ENCODE results near the gene LPP.

LPP gene

DNA sequence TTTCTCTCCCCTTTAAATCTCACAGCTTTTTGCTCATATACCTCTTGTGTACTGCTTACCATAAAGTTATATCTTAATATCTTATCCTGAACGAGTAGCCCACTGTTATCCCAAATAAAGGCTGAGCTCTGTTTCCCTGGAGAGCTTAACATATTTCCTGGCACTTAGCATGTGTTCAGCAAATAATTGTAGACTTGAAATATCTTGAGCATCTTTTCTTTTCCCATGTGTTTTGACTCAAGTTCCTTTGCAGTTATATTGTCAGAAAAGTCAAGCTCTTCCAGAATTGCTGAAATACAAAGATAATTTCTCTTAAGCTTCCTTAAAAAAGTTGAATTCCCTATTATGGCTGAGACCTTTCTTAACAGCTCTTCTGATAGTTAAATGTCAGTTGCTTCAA is 150.5 kb downstream of the LPP start:
- Mint-ChIP-seq H3K36me3 (ENCODE audit: low read depth) (peaks cover 22% of the 10 kb centered on the region), H3K4me1 (ENCODE audit: low read depth) (peaks cover 20% of the 10 kb centered on the region), H3K9me3 (no peaks in the 10 kb centered on the region), H3K4me3 (no peak overlapping the region), H3K27ac (no peak overlapping the region), H3K27me3 (ENCODE audit: low read depth) (peaks cover 28% of the 10 kb centered on the region)
- DNase-seq (ENCODE audit: low spot score), result no peak

DNA sequence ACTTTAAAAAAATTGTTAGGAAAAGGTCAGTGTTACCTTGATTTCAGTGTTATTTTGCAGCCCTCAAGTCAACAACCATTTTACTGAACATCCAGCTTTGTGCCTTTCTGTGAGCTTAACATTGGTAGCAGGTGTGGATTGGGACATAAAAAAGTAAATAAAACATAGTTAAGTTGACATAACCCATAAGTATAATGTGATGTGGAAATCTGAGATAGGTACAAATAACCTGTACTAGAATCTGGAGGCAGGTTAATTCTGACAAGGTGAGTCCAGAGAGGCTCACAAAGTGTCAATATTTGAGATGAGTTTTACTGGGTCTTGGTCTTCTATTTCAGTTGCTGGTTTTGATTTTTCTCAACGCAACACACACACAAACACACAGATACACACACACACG is 151.3 kb downstream of the LPP start:
- peaks cover 28% of the 10 kb centered on the region for H3K27me3 Mint-ChIP-seq (ENCODE audit: low read depth)
- no peak for DNase-seq (ENCODE audit: low spot score)
- H3K27ac Mint-ChIP-seq, result no peak overlapping the region
- no peaks in the 10 kb centered on the region for H3K9me3 Mint-ChIP-seq
- H3K36me3 Mint-ChIP-seq (ENCODE audit: low read depth), result peaks cover 22% of the 10 kb centered on the region
- peaks cover 25% of the 10 kb centered on the region for H3K4me1 Mint-ChIP-seq (ENCODE audit: low read depth)
- H3K4me3 Mint-ChIP-seq, result no peak overlapping the region

DNA sequence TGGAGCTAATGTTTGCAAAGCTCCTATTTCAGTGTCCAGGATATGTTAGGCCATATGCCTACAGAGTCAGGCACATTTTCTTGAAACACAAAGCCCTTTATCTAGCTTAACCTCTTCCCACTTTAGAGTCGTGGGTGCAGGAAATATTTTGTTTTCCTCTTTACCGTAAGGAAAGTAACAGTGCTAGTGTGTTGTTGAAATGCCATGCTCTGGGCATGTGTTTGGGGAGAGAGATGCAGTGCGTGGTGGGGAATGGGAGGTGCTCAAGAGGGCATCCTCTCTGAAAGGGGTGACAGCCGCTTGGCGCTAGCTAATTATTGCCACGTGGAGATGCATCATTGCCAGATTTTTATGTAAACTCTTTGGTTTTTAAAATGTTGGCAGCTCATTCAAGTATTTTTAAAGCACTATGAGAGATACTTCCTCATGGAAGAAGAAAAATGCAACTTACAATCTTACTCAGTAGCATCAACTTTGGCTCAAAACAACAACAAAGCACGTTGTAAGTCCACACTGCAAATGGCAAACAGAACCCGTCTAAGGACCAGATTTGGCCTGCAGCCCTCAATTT is 152.6 kb downstream of the LPP start:
- H3K4me1 Mint-ChIP-seq (ENCODE audit: low read depth), result peaks cover 27% of the 10 kb centered on the region
- peaks cover 28% of the 10 kb centered on the region for H3K36me3 Mint-ChIP-seq (ENCODE audit: low read depth)
- no peak for DNase-seq (ENCODE audit: low spot score)
- H3K27me3 Mint-ChIP-seq (ENCODE audit: low read depth), result peaks cover 27% of the 10 kb centered on the region
- H3K27ac Mint-ChIP-seq, result no peak overlapping the region
- no peak overlapping the region for H3K4me3 Mint-ChIP-seq
- H3K9me3 Mint-ChIP-seq, result no peaks in the 10 kb centered on the region

DNA sequence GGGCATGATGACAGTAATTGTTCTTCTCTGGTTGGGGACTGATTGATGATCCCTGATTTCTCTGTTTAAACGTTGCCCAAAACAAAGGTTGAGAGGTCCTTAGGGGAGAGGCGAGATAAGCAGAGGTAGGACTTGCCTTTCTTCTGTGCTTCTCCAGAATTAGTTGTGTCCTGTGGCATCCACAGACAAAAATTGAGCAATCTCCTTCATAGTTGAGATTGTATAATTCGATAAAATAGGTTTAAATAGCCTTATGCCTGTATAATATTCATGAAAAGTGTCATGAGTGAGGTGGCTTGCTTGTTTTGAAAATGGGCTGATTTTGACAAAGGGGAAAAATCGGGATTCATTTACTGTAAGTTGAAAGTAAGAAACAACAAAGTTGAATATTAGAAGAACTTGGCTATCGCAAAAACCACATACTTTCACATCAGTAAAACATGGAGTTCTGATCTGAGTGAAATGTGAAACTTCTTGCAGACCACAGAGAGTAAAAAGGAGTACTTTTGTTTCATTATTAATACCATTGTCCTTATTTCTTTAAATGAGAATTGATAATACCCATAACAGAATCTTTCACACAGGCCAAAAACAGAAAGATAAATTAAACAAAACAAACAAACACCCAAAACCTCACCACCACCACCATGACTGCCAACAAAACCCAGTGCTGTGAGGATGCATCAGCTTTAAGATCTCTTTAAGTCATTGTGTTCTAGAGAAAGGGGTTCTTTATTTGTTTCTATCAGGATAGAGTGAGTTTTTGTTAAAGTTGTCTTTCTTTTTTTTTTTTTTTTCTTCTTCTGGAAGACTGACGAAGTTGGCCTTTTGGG is 155.7 kb downstream of the LPP start:
- Mint-ChIP-seq H3K4me1 (ENCODE audit: low read depth) (peaks cover 19% of the 10 kb centered on the region), H3K36me3 (ENCODE audit: low read depth) (peaks cover 23% of the 10 kb centered on the region)

DNA sequence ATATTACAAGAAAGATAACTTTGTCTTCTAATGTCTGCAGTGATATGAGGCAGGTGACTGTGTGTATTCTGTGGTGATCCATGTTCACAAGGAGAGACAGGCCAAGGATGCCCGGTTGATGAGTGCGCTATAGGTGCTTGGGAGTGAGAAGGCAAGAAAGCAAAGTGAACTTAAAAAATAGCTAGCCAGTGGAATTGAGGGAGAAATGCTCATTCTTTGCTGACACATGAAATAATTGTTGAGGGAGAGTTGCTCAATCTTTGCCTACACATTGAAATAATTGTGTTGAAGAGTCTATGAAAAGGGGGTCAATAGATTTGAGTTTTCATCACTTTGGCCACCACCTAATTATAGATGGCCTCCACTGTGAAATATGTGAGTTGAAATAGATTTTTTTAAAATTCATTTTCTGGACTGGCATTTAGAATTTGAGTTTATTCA is 156.3 kb downstream of the LPP start:
- DNase-seq (ENCODE audit: low spot score), result no peak
- Mint-ChIP-seq H3K4me1 (ENCODE audit: low read depth) (peaks cover 19% of the 10 kb centered on the region), H3K36me3 (ENCODE audit: low read depth) (peaks cover 23% of the 10 kb centered on the region), H3K27ac (peak overlapping the region; percentile 27), H3K9me3 (no peaks in the 10 kb centered on the region), H3K4me3 (peak overlapping the region; percentile 61), H3K27me3 (ENCODE audit: low read depth) (peaks cover 24% of the 10 kb centered on the region)

More for the DNA sequence above, 155.7 kb downstream of the LPP start:
- Mint-ChIP-seq H3K4me3 (peak overlapping the region; percentile 61), H3K27ac (peak overlapping the region; percentile 27), H3K9me3 (no peaks in the 10 kb centered on the region), H3K27me3 (ENCODE audit: low read depth) (peaks cover 24% of the 10 kb centered on the region)
- peak; percentile 66 for DNase-seq (ENCODE audit: low spot score)

DNA sequence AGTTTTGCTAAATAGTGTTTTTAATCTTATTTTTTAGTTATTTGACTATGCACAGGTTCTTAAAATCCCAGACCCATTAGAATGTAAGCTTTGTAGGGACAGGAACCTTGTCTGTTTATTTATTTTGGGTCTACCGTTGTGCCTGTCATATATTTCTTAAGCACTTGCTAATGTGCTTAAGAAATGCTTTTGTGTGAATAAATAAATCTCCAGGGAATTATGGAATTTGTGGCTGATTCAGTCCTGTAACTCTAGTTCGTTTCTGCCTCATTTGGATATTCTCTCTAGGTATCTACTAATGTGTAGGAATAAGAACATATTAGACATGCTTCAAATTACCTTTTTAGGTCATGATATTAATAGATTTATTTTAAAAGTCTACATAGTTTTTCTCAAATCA is 161.6 kb downstream of the LPP start:
- peaks cover 16% of the 10 kb centered on the region for H3K27me3 Mint-ChIP-seq (ENCODE audit: low read depth)
- H3K9me3 Mint-ChIP-seq, result no peaks in the 10 kb centered on the region
- H3K4me3 Mint-ChIP-seq, result no peak overlapping the region
- H3K4me1 Mint-ChIP-seq (ENCODE audit: low read depth), result peaks cover 9% of the 10 kb centered on the region
- H3K36me3 Mint-ChIP-seq (ENCODE audit: low read depth), result peaks cover 11% of the 10 kb centered on the region
- no peak overlapping the region for H3K27ac Mint-ChIP-seq
- no peak for DNase-seq (ENCODE audit: low spot score)

DNA sequence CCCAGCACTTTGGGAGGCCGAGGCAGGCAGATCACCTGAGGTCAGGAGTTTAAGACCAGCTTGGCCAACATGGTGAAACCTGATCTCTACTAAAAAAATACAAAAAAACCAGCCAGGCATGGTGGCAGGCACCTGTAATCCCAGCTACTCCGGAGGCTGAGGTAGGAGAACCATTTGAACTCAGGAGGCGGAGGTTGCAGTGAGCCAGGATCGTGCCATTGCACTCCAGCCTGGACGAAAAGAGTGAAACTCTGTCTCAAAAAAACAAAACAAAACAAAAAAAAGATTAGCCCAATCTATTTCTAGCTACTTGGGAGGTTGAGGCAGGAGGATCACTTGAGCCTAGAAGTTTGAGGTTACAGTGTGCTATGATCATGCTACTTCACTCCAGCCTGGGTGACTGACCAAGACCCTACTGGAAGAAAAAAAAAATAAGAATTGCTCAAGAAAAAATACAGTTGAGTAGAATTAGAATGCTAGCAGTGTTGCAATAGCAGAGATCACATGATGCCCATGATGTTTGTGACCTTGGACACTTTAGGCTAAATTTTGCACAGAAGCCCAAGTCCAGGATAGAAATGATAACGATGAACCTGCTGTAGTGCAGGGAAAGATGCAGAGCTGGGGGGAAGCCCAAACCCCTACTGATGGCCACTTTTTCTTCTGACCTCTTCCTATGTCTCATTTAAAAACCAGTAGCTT is 162.2 kb downstream of the LPP start:
- Mint-ChIP-seq H3K36me3 (ENCODE audit: low read depth) (peaks cover 9% of the 10 kb centered on the region), H3K27me3 (ENCODE audit: low read depth) (peaks cover 15% of the 10 kb centered on the region), H3K4me3 (no peak overlapping the region), H3K9me3 (no peaks in the 10 kb centered on the region), H3K27ac (no peak overlapping the region), H3K4me1 (ENCODE audit: low read depth) (peaks cover 10% of the 10 kb centered on the region)
- DNase-seq (ENCODE audit: low spot score), result no peak

DNA sequence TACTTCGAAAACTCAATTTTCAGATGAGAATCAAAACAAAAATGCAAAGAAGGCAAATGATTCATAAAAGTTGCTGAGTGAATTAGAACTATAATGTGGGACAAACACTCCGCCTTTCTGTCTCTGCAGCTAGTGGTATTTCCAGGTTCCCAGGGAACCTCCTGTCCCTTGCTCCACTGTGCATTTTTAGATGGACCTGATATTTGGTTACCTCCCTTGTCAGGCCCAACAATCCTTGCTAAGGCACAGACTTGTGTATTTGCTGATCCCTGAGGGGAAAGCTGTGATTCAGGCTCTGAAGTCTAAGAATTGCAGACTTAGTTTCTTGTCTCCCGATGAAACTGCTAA is 162.7 kb downstream of the LPP start:
- H3K27ac Mint-ChIP-seq, result no peak overlapping the region

DNA sequence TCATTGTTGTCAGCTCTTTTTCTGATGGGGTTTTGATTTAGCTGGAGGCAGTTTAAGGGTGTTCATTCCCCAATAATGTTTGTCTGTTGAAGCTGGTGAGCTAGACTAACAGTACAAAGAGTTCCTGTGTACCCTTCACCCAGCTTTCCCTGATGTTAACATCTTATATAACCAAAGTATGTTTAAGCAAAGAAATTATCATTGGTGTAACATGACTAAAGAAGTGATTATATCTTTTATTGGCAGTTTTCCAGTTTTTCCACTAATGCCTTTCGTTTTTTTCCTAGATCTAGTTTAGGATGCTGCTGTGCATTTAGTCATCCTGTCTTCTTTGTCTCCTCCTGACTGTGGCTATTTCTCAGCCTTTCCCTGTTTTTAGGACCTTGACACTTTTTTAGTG is 165.6 kb downstream of the LPP start:
- Mint-ChIP-seq H3K36me3 (ENCODE audit: low read depth) (peaks cover 23% of the 10 kb centered on the region), H3K9me3 (peaks cover 3% of the 10 kb centered on the region), H3K27me3 (ENCODE audit: low read depth) (peaks cover 14% of the 10 kb centered on the region), H3K4me1 (ENCODE audit: low read depth) (peaks cover 36% of the 10 kb centered on the region), H3K4me3 (no peak overlapping the region), H3K27ac (no peak overlapping the region)
- DNase-seq (ENCODE audit: low spot score), result no peak

More for the DNA sequence above, 162.7 kb downstream of the LPP start:
- H3K9me3 Mint-ChIP-seq, result no peaks in the 10 kb centered on the region
- no peak for DNase-seq (ENCODE audit: low spot score)
- peaks cover 14% of the 10 kb centered on the region for H3K27me3 Mint-ChIP-seq (ENCODE audit: low read depth)
- H3K36me3 Mint-ChIP-seq (ENCODE audit: low read depth), result peaks cover 8% of the 10 kb centered on the region
- peaks cover 9% of the 10 kb centered on the region for H3K4me1 Mint-ChIP-seq (ENCODE audit: low read depth)
- no peak overlapping the region for H3K4me3 Mint-ChIP-seq

DNA sequence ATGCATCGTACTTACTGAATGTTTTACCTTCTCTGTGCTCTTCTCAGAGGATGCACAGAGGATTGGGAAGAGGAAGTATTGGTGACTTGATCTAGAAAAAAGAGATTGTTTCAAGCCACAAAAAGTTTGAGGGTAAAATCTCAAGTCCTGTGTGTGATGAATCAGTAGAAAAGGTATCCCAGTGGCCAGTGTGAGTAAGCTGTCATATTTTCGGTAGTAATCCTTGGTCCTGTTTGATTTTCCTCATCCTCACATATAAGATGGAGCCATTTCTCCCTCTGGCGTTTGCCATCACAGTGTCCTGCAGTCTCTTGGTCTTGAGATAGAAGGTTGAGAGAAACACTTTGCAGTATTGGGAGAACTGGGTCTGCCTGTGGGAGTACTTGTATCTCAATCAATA is 166.8 kb downstream of the LPP start:
- Mint-ChIP-seq H3K27ac (no peak overlapping the region), H3K27me3 (ENCODE audit: low read depth) (peaks cover 12% of the 10 kb centered on the region), H3K9me3 (peaks cover 5% of the 10 kb centered on the region), H3K36me3 (ENCODE audit: low read depth) (peaks cover 29% of the 10 kb centered on the region), H3K4me3 (no peak overlapping the region), H3K4me1 (ENCODE audit: low read depth) (peaks cover 40% of the 10 kb centered on the region)
- no peak for DNase-seq (ENCODE audit: low spot score)

DNA sequence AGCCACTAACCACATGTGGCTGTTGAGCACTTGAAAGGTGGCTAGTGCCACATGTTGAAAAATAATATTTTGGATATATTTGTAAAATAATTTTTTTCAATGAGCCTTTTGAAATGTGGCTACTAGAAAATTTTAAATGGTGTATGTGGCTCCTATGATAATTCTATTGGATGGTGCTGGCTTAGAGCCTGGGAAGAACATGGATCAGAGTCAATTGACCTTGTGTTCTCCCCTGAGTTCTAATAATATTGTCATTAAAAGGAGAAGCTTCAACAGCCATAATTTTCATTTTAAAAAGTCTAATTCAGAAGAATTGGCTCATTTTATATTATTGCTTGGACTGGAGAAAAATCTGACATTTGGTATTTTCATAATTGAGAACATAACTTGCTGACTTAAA is 167.3 kb downstream of the LPP start:
- no peak overlapping the region for H3K4me3 Mint-ChIP-seq
- peaks cover 34% of the 10 kb centered on the region for H3K36me3 Mint-ChIP-seq (ENCODE audit: low read depth)
- H3K27ac Mint-ChIP-seq, result no peak overlapping the region
- no peak for DNase-seq (ENCODE audit: low spot score)
- H3K4me1 Mint-ChIP-seq (ENCODE audit: low read depth), result peaks cover 41% of the 10 kb centered on the region
- H3K27me3 Mint-ChIP-seq (ENCODE audit: low read depth), result peaks cover 11% of the 10 kb centered on the region
- H3K9me3 Mint-ChIP-seq, result peaks cover 5% of the 10 kb centered on the region

DNA sequence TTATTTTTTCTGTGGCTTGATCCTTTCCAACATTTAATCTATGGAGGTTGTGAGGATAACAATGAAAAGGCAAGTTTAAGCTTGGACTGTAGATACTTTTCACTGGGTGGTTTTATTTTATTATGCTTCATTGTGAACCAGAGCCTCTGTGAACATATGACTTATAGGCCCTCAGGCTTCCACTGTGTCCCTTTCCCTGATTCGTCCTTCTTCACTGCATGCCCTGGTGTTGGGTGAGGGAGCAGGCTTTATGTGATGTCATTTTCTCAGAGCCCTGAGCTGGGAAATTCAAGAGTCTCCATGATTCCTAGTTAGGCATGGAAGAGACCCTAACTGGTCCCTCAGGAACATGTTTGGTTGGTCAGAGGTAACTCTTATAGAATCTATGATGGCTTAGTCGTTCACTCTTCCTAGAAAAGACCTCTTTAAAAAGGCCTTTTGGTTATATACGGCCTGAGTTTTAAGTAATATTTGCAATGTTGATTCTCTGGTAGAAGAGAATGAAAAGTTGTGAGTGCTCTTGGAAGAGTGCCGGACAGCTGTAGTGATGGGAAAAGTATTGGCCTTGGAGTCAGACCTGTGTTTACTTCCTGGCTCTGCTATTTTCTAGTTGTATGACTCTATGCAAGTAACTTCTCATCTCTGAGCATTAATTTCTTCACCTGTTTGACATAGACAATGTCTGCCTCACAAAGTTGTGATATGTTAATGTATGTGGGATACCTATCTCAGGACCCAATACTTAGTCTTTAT is 168.4 kb downstream of the LPP start:
- Mint-ChIP-seq H3K9me3 (peaks cover 5% of the 10 kb centered on the region), H3K27ac (peak overlapping the region; percentile 77), H3K27me3 (ENCODE audit: low read depth) (peaks cover 7% of the 10 kb centered on the region), H3K4me3 (peak overlapping the region; percentile 61), H3K36me3 (ENCODE audit: low read depth) (peaks cover 30% of the 10 kb centered on the region), H3K4me1 (ENCODE audit: low read depth) (peaks cover 45% of the 10 kb centered on the region)
- no peak for DNase-seq (ENCODE audit: low spot score)

DNA sequence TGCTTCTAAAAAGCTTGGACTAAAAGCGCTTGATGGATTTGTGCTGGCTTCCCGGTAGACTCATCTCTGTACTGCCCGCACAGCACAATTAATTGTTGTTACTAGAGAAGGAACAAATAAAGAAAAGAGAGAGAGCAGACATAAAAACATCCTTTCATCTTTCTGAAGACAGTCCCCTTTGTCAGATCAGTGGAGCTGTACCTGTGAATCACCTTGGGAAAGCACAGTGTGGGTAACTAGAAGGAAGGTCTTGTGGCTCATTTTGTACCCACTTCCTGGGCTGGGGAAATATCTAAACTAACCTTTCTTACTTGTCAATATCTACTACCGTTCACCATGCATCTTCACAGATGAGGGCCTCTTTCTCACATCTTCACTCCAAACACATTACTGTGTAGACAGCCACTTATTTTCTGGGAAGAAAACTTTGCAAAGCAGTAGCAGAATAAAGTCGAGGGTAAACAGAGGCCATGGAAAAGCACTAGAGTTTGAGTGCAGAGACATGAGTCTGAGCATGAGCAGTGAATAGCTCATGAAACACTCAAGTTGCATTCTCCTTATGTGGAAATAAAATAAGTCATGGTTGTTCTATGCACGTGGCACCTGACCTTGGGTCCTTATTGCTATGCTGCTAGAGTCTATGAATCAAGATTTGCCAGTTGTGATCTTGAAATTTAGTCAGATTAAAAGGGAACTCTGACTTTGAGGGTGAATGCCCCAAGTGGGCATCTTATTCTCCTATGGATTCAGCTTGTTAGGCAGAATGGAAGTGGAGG is 169.3 kb downstream of the LPP start:
- peaks cover 42% of the 10 kb centered on the region for H3K4me1 Mint-ChIP-seq (ENCODE audit: low read depth)
- H3K4me3 Mint-ChIP-seq, result peak overlapping the region; percentile 61
- H3K27me3 Mint-ChIP-seq (ENCODE audit: low read depth), result peaks cover 2% of the 10 kb centered on the region
- H3K27ac Mint-ChIP-seq, result peak overlapping the region; percentile 77
- peak; percentile 74 for DNase-seq (ENCODE audit: low spot score)
- H3K9me3 Mint-ChIP-seq, result peaks cover 5% of the 10 kb centered on the region
- H3K36me3 Mint-ChIP-seq (ENCODE audit: low read depth), result peaks cover 26% of the 10 kb centered on the region
